ENCODE data around the gene SLC1A5. TPM values are rescaled to one million over a fixed set of nuclear protein-coding genes. Genes with fewer than 3 reads are reported as not detected.

The SLC1A5 gene
- total RNA-seq, 1 donor from 2014 or later: 344 TPM

DNA sequence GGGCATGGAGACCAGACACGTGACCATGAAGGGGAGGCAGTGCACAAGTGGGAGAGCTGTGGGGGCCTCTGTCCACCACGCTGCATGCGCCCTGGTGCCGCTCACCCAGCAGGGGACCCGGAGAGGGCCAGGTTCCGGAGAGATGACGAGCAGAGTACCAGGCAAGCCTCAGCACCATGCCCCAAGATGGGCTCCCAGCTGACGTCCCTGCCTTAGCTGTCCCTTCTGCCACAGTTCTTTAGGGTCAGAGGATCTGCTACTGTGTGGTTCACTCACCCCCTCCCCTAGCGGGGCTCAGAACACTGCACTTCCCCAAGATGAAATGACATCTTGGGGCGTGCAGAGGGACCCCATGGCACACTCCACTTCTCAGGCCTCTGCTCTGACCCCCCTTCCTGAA is 61.8 kb downstream of the SLC1A5 start:
- DNase-seq (ENCODE audit: low spot score): no peak

DNA sequence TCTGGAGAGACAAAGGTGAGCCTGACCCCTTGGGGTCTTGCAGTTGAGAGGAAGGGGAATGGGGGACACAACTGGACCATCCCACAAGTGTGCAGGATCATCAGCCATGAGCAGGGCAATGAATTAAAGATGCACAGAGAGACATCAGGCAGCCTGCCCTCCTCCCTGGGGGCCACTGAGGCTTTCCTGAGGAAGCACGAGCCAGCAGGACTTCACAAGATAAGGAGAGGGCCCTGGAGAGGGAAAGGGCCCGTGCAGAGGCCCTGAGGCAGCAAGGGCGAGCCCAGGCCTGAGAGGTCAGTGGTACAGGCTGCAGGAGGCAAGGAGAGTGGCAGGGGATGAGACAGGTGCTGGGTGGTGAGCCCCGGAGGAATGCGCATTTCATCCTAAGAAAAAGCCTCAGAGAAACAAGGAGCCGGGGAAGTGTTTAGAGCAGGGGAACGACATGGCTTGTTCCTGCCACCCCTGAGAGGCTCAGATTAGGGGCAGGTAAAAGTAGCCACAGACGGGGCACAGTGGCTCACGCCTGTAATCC is 62.5 kb downstream of the SLC1A5 start:
- DNase-seq (ENCODE audit: low spot score): no peak

DNA sequence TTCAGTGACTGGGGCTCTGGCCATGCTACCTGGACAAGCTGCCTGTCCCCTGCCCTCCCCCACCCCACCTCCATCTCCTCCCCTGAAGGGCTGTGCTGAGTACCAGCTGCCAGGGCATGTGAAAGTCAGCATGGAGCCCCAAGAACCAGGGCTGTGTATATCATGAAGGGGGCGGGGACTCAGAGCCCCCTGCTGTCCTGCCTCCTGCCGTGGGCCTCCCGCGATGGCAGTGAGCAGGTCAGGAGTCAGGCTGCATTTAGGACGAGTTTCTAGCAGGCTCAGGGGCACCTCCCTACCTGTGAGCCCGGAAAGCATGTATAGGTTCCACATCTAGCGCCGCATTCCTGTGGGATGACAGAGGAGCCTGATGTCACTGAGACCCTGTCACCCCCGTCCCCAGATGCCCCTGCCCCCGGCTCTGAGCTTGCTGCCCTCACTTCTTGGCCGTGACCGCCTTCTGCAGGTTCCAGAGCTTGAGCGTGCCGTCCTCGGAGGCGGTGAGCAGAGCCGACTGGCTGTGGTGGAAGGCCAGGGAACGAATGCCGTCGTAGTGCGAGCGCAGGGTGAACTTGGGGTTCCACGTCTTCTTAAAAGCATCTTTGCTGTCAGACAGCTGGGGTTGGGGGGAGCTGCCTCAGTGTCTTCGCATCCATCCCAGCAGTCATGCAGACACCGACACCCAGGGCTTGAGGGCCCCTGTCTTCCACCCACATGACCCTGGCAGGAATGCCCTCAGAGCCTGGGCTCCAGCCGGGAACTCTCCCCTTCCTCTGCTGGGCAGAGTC is 63.2 kb downstream of the SLC1A5 start:
- no peak for DNase-seq (ENCODE audit: low spot score)

Other genes starting within 250 kb of the SLC1A5 start
- gene CALM3, start 187.3 kb downstream of the SLC1A5 start, total RNA-seq: 253 TPM
- 3.5 TPM for gene PTGIR, start 163.5 kb downstream of the SLC1A5 start, total RNA-seq
- gene GNG8, start 152.4 kb downstream of the SLC1A5 start, total RNA-seq: not detected
- 25.6 TPM for gene DACT3, start 127.4 kb downstream of the SLC1A5 start, total RNA-seq
- gene PRKD2, start 71.5 kb downstream of the SLC1A5 start, total RNA-seq: 57.1 TPM
- gene FKRP, start 42.5 kb downstream of the SLC1A5 start, total RNA-seq: 20.6 TPM
- 67.6 TPM for gene STRN4, start 42.1 kb downstream of the SLC1A5 start, total RNA-seq
- gene AP2S1, start 62.3 kb upstream of the SLC1A5 start, total RNA-seq: 73.7 TPM
- gene ARHGAP35, start 72.4 kb upstream of the SLC1A5 start, total RNA-seq: 84.0 TPM
- not detected for gene NPAS1, start 231.2 kb upstream of the SLC1A5 start, total RNA-seq

All from ureter (tissue), 1 donor.